Measurements from ENCODE around the gene SCFD2.
"Not testable (repeated sequence)": the region's sequence is repeated elsewhere in the genome, so short reads cannot be mapped to it uniquely, and the experiment has no call there.

The SCFD2 gene

DNA sequence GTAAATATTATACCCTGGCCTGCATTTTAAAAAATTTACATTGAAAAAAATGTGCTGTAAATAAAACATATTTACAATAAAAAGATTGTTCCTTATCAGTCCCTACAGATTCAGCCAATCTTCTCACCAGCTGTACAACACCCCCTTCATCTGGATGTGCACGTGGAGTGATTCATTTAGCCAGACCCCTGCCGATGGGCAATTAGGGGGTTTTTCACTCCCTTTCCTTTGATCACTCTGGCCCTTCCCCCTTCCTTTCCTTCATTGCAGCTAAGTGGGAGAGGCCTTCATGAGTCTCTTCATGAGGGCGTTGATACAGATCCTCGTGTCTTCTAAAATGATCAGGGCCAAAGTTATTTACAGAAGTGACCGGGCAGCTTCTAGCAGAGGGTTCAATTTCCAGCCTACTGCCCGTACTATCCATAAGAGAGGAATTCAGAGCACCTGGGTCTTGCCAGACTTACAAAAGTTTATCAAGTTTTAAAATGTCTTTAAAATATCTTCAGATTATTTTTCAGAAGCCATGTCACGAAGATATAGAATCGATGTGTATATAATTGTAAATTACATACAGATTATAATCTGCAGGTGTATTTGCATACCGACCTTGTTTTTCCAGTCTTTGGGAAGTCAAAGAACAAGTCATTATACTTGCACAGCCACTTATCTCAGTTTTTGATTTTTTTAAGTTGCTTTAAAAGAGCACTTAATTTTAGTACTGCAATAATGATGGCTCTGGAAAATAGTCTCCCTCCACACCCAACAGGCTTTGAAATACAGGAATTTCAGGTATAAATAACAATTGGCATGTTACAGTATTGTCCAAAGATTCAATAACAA, 525.1 kb downstream of the SCFD2 start:
- no peak for DNase-seq

DNA sequence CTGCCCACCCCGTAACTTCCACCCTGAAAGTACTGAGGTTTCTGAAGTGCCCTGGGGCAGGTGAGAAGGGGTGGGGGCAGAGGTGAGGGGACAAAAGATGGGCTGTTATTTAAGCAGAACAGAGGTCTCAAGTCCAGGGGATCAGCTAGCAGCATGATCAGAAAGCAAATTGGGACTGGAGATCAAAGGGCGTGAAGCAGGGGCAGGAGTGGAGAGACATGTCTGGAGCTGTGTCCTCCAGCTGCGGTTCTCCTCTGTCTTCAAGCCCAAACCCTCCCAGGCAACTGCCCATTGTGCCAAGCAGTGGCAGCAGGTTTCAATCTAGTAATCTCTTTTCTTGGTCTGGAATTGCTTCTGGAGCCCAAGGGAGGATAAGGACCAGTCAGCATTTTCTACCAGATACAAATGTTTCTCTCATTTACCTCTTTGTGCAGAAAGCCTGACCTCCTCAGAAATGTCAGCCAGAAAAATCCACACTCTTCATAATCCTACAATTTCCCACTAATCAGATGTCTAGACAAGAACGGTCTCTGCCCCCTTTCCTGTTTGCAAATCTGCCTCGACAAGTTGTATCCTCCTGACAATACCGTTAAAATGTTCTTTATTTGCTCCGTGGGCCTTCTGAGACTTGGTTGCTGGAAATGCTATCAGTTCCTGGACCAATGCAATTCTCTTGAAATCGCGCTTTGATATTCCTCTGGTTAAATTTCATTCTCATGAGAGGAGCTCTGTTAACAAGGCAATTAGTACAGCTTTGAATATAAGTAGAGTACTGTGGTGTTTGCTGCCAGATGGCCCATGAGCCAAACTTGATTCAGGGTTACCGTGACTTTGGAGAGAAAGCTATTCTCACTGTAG, 526.9 kb downstream of the SCFD2 start:
- DNase-seq = no peak

DNA sequence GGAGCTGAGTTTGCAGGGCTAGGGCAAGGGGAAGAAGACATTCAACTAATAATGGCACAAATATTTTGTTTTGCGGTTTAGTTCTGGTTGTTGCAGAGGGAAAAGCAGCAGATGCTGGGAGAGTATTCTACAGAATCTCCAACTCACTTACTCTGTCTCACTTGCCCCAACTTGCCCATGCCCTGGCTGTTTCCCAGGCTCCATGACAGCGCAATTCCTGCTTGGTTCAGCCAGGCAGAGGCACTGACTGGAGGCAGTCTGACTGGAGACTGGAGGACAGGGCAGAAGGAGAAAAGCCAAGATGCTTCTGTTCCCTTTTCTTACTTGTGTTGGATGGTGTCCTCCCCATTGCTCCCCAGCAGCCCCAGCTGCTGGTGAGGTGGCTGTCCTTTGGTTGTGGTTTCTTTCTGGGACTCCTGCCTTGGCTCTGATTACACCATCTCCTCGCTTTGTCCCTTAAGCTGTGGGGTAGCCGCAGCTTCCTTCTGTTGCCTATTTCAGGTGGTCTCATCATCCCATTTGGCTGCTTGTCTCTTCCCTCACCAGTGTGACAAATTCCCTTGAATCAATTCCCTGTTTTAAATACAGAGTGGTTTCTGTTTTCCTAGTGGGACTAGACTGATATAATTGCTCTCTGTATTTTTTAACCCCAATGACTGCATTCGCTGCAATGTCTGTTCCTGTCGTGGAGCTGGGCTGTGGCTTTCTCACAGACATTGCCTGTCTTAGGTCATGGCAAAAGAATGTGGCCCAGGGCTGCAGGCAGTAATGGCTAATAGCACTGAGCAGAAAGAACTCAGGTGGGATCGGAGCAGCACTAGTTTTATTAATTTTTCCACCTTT, 527.9 kb downstream of the SCFD2 start:
- DNase-seq = no peak

DNA sequence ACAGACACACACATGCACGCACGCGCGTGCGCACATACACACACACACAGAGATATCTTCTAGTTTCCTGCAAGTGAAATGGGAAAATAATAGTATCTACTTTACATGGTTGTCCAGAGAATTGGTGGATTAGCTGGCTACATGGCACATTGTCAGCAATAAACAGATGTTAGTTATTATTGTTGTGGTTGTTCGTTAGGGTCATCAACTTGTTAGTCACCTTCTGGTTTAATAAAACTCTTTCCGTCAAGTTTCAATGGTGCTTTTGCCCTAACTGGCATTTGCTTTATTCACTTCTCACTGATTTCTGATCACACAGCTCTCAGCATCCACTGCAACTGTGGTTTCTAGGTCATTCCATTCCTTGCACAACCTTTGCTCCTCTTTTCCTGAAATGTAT, 529.2 kb downstream of the SCFD2 start:
- no peak for DNase-seq

DNA sequence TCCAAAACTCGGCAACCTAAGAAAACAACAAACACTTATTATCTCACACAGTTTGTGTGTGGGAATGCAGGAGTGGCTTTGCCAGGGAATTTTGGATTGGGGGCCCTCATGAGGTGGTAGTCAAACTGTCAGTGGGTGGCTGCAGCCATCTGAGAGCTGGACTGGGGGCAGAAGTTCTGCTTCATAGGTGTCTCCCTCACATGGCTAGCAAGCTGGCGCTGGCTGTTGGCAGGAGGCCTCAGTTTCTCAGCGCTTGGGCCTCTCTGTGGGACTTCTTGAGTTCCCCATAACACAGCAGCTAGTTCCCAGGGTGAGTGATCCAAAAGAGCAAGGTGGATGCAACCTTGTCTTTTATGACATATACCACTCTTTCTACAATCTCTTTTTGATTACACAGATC, 529.7 kb downstream of the SCFD2 start:
- no peak for DNase-seq

DNA sequence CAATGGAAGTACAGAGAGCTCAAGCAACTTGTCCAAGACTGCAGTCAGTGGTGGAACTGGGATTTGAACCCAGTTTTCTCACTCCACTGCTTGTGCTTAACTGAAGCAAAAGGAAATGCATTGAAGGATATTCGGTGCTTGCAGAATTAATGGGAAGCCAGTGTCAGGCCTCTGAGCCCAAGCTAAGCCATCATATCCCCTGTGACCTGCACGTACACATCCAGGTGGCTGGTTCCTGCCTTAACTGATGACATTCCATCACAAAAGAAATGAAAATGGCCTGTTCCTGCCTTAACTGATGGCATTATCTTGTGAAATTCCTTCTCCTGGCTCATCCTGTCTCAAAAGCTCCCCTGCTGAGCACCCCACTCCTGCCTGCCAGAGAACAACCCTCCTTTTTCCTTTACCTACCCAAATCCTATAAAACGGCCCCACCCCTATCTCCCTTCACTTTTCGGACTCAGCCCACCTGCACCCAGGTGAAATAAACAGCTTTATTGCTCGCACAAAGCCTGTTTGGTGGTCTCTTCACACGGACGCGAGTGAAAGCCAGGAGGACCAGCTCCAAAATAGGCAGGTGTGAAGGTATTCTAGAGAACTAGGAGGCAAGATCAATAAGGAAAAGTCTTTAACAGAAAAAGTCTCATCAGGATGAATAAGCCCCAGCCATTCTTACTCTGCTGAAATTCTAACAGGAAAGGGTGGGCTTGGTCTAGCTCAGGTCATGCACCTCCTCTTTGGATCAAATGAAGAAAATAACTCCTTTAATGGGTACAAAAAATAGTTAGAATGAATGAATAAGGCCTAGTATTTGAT, 531.0 kb downstream of the SCFD2 start:
- not testable (repeated sequence) for DNase-seq

DNA sequence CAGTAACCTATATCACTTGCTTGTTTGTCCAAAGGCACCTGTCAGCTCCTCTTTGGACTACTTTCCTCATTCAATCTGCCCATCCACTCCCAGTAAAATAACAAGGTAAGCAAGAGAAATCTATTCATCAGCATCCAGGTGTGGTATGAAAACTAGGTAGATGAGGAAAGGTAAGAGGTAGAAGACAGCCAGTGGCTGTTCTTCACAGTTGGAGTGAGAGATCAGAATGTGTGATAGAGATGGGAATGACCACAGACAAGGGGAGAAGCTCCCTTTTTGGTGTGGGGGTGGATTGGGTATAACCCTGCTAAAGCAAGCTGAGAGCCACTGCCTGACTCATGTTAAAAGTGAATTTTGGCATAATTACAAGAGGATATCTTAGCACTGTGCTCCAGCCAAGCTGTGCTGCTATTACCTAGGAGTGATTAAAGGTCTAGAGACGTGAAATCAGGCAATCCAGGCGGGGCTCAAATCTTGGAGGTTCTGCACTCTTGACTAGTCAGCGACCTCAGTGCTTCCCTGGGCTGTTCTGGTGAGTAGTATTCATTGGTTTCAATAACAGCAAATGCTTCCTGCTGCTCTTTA, 531.8 kb downstream of the SCFD2 start:
- no peak for DNase-seq

DNA sequence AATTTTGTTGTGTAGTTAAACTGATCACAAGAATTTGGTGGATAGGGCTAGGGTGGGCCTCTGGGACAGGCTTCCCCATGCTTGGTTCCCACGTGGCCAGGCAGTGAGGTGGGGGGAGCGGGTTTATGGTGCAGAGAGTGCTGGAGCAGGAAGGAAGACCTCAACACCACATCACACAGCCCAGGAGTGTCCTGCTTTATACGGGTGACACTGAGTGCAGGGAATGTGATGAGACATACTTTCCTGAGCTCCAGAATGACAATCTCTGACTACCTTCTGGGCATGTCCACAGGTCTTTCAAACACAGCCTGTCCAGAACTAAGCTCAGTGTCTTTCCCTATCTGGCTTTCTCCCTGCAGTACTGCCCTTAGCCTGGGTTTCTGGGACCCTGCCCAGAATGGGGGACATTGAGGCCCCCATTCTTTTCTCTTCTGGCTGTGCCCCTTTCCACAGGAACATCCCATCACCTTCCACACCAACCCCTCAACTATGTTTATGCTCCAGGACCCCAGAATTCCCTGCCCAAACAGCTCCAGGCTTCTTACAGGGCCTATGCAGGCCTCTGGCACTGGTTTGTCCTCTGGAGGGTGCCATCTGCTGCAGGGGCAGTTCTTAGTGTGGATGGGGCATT, 540.3 kb downstream of the SCFD2 start:
- DNase-seq = no peak

DNA sequence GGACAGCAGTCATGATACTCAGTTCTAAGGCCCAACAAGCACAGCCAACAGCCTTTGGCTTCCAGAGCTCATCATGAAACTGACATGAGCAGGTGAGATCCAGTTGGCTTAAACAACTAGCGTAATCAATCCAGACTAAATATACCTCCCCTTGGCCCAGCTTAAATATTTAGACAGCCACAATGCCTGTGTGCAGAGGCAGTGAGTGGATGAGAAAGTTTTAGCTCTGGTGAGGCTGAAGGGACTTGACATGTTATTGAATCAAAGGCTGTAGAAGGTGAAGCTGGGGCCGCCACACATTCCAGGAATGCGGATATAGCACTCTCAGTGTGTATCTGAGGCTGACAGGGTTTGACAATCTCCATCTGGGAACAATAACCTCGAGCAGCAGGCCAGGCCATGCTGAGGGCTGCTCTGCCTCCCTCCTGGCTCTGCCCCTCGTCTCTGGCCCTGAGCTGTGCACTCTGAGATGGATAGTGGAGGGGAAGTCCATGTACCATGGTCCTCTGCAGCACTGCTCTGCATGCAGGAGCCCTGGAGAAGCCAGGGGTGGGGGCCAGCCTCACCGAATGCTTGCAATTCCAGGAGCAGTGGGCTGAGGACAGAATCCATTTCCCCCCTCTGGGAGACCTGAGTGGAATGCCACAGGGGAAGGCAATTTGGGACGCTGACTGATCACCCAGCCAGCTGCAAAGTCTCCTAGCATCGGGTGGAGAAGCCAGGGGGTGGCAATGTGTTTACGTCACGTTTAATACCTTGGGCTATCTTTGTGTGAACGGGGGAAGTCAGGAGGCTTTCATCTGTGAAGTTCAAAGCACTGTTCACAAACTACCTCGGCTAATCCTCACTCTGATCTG, 541.0 kb downstream of the SCFD2 start:
- no peak for DNase-seq

DNA sequence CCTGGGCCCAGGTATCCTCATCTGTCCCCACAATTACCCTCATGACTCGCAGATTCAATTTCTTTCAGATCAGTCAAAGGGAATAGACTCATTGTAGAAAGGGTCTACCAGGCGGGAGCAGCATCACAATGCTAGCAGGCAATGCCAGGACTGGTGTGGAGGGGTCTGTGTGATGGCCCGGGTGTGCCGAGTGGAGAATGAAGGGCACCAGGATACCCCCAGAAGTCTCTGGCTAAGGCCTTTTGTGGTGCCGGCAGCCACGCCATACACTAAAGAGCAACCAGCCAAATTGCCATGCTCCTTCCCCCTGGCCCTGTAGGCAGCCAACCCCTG, 541.6 kb downstream of the SCFD2 start:
- no peak for DNase-seq

DNA sequence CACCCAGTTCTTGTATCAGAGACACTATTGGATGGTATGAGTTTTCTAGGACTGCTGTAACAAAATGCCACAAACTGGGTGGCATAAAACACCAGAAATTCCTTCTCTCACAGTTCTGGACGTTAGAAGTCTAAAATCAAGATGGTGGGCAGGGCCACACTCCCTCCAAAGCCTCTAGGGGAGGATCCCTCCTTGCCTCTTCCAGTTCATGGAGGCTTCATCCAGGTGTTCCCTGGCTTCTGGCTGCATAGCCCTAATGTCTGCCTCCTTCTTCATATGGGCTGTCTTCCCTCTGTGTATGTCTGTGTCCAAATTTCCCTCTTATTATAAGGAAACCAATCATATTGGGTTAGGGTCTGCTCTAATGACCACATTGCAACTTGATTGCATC, 542.2 kb downstream of the SCFD2 start:
- no peak for DNase-seq
